Measurements from ENCODE around the gene CD177. TPM values are rescaled to one million over a fixed set of nuclear protein-coding genes. Genes with fewer than 3 reads are reported as not detected.

The CD177 gene
- total and polyA plus RNA-seq, 2 of the 8 experiments (the other 6 are each of a cell fraction or from before 2014, with no cell fraction given) = 3.4 to 10.0 TPM

- no peak overlapping the region for H4K8ac ChIP-seq (ENCODE audit: extremely low read depth, insufficient read depth, low read length)
- no peaks in the 10 kb centered on the region for H4K20me1 ChIP-seq (replicated peaks in 1 of 2; ENCODE audit: control insufficient read depth in 1 of 2, insufficient read depth in 2 of 2, low read length in 2 of 2)
- H3K36me3 ChIP-seq (ENCODE audit: control insufficient read depth in 2 of 4, insufficient read depth in 4 of 4, low read length in 3 of 4) = no peaks in the 10 kb centered on the region
- no peak overlapping the region for H4K5ac ChIP-seq (ENCODE audit: insufficient read length, low read depth, low read length)
- no peak overlapping the region for H3K18ac ChIP-seq (ENCODE audit: extremely low read depth, low read length)
- H2AFZ ChIP-seq (ENCODE audit: low read length) = no peak overlapping the region
- no peak overlapping the region for H2BK5ac ChIP-seq (ENCODE audit: low read depth, low read length)
- no peak overlapping the region for H3K4me2 ChIP-seq (ENCODE audit: insufficient read depth in 1 of 2, low read depth in 2 of 2, low read length in 2 of 2)
- H3K23ac ChIP-seq (ENCODE audit: insufficient read length) = no peak overlapping the region
- no peaks in the 10 kb centered on the region for H3K23me2 ChIP-seq (ENCODE audit: low read depth, low read length)
- no peak for FAIRE-seq
- no peaks in the 10 kb centered on the region for H3K79me2 ChIP-seq (ENCODE audit: control insufficient read depth in 1 of 2, insufficient read depth in 2 of 2, low read length in 2 of 2)
- peaks cover 63 to 89% of the 10 kb centered on the region in 2 experiments for H3K9me3 ChIP-seq (ENCODE audit: insufficient read depth in 2 of 2, low read depth in 1 of 2, low read length in 1 of 2)
- no peak overlapping the region for H2BK120ac ChIP-seq (replicated peaks; ENCODE audit: low read depth, low read length)
- no peak overlapping the region for H2BK12ac ChIP-seq (ENCODE audit: low read depth, low read length)
- H2BK15ac ChIP-seq (ENCODE audit: low read length) = no peak overlapping the region
- no peaks in the 10 kb centered on the region for H3K4me1 ChIP-seq (replicated peaks in 1 of 4; ENCODE audit: control insufficient read depth in 3 of 4, insufficient read depth in 4 of 4, low read length in 3 of 4)
- TF ChIP-seq SP4 (IDR thresholded peaks at IDR 0.05; ENCODE audit: low read length) (no peak), SRF (IDR thresholded peaks at IDR 0.05; ENCODE audit: low read depth, low read length) (no peak), NANOG (IDR thresholded peaks at IDR 0.05; ENCODE audit: insufficient read depth, low read depth, low read length, poor library complexity, severe bottlenecking) (no peak), CHD2 (IDR thresholded peaks at IDR 0.05; ENCODE audit: low read length) (no peak), GABPA (IDR thresholded peaks at IDR 0.05; ENCODE audit: borderline replicate concordance, insufficient read depth, low read length) (no peak), HDAC2 (IDR thresholded peaks at IDR 0.05; ENCODE audit: borderline replicate concordance in 1 of 2, low read depth in 2 of 2, low read length in 2 of 2) (no peak), SAP30 (IDR thresholded peaks at IDR 0.05; ENCODE audit: insufficient read depth, insufficient replicate concordance, low read length) (no peak), PHF8 (conservative IDR thresholded peaks at IDR 0.05; ENCODE audit: low read depth, low read length) (no peak), TBP (IDR thresholded peaks at IDR 0.05; ENCODE audit: low read depth, low read length) (no peak), CREB1 (IDR thresholded peaks at IDR 0.05) (no peak), RFX5 (IDR thresholded peaks at IDR 0.05; ENCODE audit: borderline replicate concordance, low read depth, low read length) (no peak), MAX (IDR thresholded peaks at IDR 0.05) (no peak), RAD21 (IDR thresholded peaks at IDR 0.05 in 1 of 2, conservative IDR thresholded peaks at IDR 0.05 in 1 of 2; ENCODE audit: low read depth in 2 of 2, low read length in 2 of 2) (no peak), KDM4A (IDR thresholded peaks at IDR 0.05; ENCODE audit: low read depth, low read length, severe bottlenecking) (no peak)
- no peak overlapping the region for H4K91ac ChIP-seq (replicated peaks; ENCODE audit: insufficient read length, low read length)
- no peak overlapping the region for H3K9ac ChIP-seq (replicated peaks in 1 of 4; ENCODE audit: extremely low read depth in 1 of 4, low read depth in 3 of 4, low read length in 3 of 4)
- ChIA-PET POLR2A (ENCODE audit: partially characterized antibody) (no interaction called here), CTCF (ENCODE audit: partially characterized antibody) (no interaction called here)
- H3K14ac ChIP-seq (ENCODE audit: insufficient read length) = no peak overlapping the region
- H3K4me3 ChIP-seq (ENCODE audit: extremely low read depth in 1 of 4, insufficient read depth in 2 of 4, low read depth in 3 of 4, low read length in 4 of 4) = no peak overlapping the region
- H3K27me3 ChIP-seq (replicated peaks in 1 of 4; ENCODE audit: control insufficient read depth in 3 of 4, extremely low read depth in 1 of 4, insufficient read depth in 3 of 4, low read length in 3 of 4) = no peaks in the 10 kb centered on the region
- no peak overlapping the region for H2AK5ac ChIP-seq (ENCODE audit: low read depth, low read length)
- 62% methylated on average over 5 of the region's 5 CpGs; no CpG with 5 or more reads in 1 of the 2 experiments for WGBS, 2 experiments (ENCODE audit: extremely low coverage in 1 of 2, insufficient coverage in 1 of 2, insufficient read length in 1 of 2, insufficient replicate concordance in 2 of 2, low coverage in 1 of 2, low lambda C conversion rate in 2 of 2, missing lambda C conversion rate in 1 of 2)
- no peak for DNase-seq (ENCODE audit: low read depth in 1 of 2, low spot score in 2 of 2)
- H3K79me1 ChIP-seq (ENCODE audit: low read depth, low read length) = no peaks in the 10 kb centered on the region
- no peak overlapping the region for H3K27ac ChIP-seq (ENCODE audit: low read depth, low read length)
- no peak overlapping the region for H3K56ac ChIP-seq (replicated peaks; ENCODE audit: insufficient read length, low read depth, low read length)
- H3K4ac ChIP-seq (replicated peaks; ENCODE audit: insufficient read length, low read depth, low read length) = no peak overlapping the region
- no peak overlapping the region for H2BK20ac ChIP-seq (ENCODE audit: low read length)
Measured at GRCh38 chr19:43305642-43306041, 47.8 kb upstream of the CD177 start.
